DND-41 (cell line): ENCODE measurements around the gene ENAH.
A peak's percentile ranks its signal among the peaks of the same experiment; 100 is the strongest.

Experiments used
- ATAC-seq: fragments of 200-7000 bp; cut with Tn5 transposase; 3 replicates; pipeline ENCODE4 v1.9.1; 2021; ENCODE audit warnings: low read depth; ENCODE audit not compliant: insufficient read depth
- DNase-seq: peaks from one replicate; pipeline ENCODE4 v3.0.0-alpha.2; 2020
- H2AFZ ChIP-seq: 2 replicates; pipeline ENCODE4 v1.6.0; 2012; ENCODE audit warnings: low read depth, low read length
- H3K27ac ChIP-seq: 2 replicates; pipeline ENCODE4 v1.5.1; 2012; ENCODE audit warnings: low read length, inconsistent platforms
- H3K27me3 ChIP-seq: fragments of 200-600 bp; sonication (generic); 2 replicates; pipeline ENCODE4 v1.6.0; 2012; ENCODE audit warnings: low read length, mild to moderate bottlenecking, inconsistent platforms; ENCODE audit not compliant: insufficient read depth, poor library complexity
- H3K36me3 ChIP-seq: 2 replicates; pipeline ENCODE4 v1.5.1; 2012; ENCODE audit warnings: low read length, inconsistent platforms; ENCODE audit not compliant: insufficient read depth
- H3K4me1 ChIP-seq: 2 replicates; pipeline ENCODE4 v1.5.1; 2012; ENCODE audit warnings: mild to moderate bottlenecking, low read length; ENCODE audit not compliant: insufficient read depth
- H3K4me2 ChIP-seq: 2 replicates; pipeline ENCODE4 v1.6.0; 2012; ENCODE audit warnings: mild to moderate bottlenecking, moderate library complexity, low read length, inconsistent platforms; ENCODE audit not compliant: insufficient read depth
- H3K4me3 ChIP-seq, 2 experiments: fragments of 200-600 bp in 1 of 2; shearing (Covaris generic) in 1 of 2; 2 replicates each; pipeline ENCODE4 v1.5.1; 2012 to 2016; ENCODE audit warnings: inconsistent platforms in 2 of 2, low read length in 2 of 2, mild to moderate bottlenecking in 2 of 2, low read depth in 1 of 2, moderate library complexity in 1 of 2
- H3K79me2 ChIP-seq: 2 replicates; pipeline ENCODE4 v1.6.0; 2012; ENCODE audit warnings: low read length, inconsistent platforms; ENCODE audit not compliant: insufficient read depth
- H3K9ac ChIP-seq: 2 replicates; pipeline ENCODE4 v1.6.0; 2012; ENCODE audit warnings: low read depth, mild to moderate bottlenecking, inconsistent platforms, low read length, moderate library complexity
- H3K9me3 ChIP-seq: 2 replicates; pipeline ENCODE4 v1.5.1; 2012; ENCODE audit warnings: low read length, moderate library complexity, mild to moderate bottlenecking, inconsistent platforms; ENCODE audit not compliant: insufficient read depth, severe bottlenecking
- H4K20me1 ChIP-seq: 2 replicates; pipeline ENCODE4 v1.6.0; 2012; ENCODE audit warnings: low read length; ENCODE audit not compliant: insufficient read depth
- CTCF ChIP-seq: IDR thresholded peaks from 2 replicates; pipeline ENCODE4 v1.5.1; 2012; ENCODE audit warnings: borderline replicate concordance, low read length, moderate library complexity, mild to moderate bottlenecking; ENCODE audit not compliant: poor library complexity, severe bottlenecking; ENCODE audit errors: extremely low read depth
- EZH2 ChIP-seq: IDR thresholded peaks from 3 replicates; pipeline ENCODE4 v1.6.1; 2012; ENCODE audit warnings: borderline replicate concordance, low read depth, mild to moderate bottlenecking, moderate library complexity, low read length, inconsistent platforms; ENCODE audit not compliant: severe bottlenecking

Gene ENAH

GRCh38 chr1:225652729-225653462, at the start of gene ENAH:
Gene ENAH, minus strand, starts transcription at chr1:225653123. Its CDS starts 433 bp downstream, at chr1:225652690.
- H3K27ac ChIP-seq, result no peak within 1 kb of the TSS
- peak within 1 kb of the TSS; percentile 57 for H3K9ac ChIP-seq
- ATAC-seq, result peak; percentile 79
- H3K36me3 ChIP-seq, result no peaks in the 10 kb centered on the region
- TF ChIP-seq CTCF (no peak), EZH2 (no peak)
- peaks cover 17% of the 10 kb centered on the region for H3K4me1 ChIP-seq
- peak within 1 kb of the TSS; percentile 75 for H3K4me2 ChIP-seq
- peaks cover 32% of the 10 kb centered on the region for H3K27me3 ChIP-seq
- H3K79me2 ChIP-seq, result no peaks in the 10 kb centered on the region
- H3K9me3 ChIP-seq, result no peaks in the 10 kb centered on the region
- no peaks in the 10 kb centered on the region for H4K20me1 ChIP-seq
- peak; percentile 56 for DNase-seq
- H2AFZ ChIP-seq, result peak within 1 kb of the TSS; percentile 80
- H3K4me3 ChIP-seq, result peak within 1 kb of the TSS; percentile 40 to 61; a peak in 3 of 4 replicates

- no peak overlapping the region for H3K9ac ChIP-seq
- H4K20me1 ChIP-seq, result no peaks in the 10 kb centered on the region
- H3K4me1 ChIP-seq, result no peaks in the 10 kb centered on the region
- DNase-seq (no peak), ATAC-seq (no peak)
- H3K79me2 ChIP-seq, result no peaks in the 10 kb centered on the region
- no peak overlapping the region for H3K4me2 ChIP-seq
- TF ChIP-seq EZH2 (no peak), CTCF (no peak)
- H2AFZ ChIP-seq, result no peak overlapping the region
- no peaks in the 10 kb centered on the region for H3K36me3 ChIP-seq
- no peaks in the 10 kb centered on the region for H3K27me3 ChIP-seq
- H3K27ac ChIP-seq, result no peak overlapping the region
- no peak overlapping the region for H3K4me3 ChIP-seq
- no peaks in the 10 kb centered on the region for H3K9me3 ChIP-seq
Observed at GRCh38 chr1:225700889-225701465, 48.1 kb upstream of the ENAH start.

GRCh38 chr1:225700164-225700821, 47.4 kb upstream of the ENAH start:
- H3K4me3 ChIP-seq, result no peak overlapping the region
- no peaks in the 10 kb centered on the region for H3K4me1 ChIP-seq
- H3K9me3 ChIP-seq, result no peaks in the 10 kb centered on the region
- no peaks in the 10 kb centered on the region for H4K20me1 ChIP-seq
- H3K79me2 ChIP-seq, result no peaks in the 10 kb centered on the region
- no peak overlapping the region for H3K4me2 ChIP-seq
- no peak overlapping the region for H3K27ac ChIP-seq
- no peak for DNase-seq
- no peaks in the 10 kb centered on the region for H3K36me3 ChIP-seq
- H3K27me3 ChIP-seq, result no peaks in the 10 kb centered on the region
- ATAC-seq, result no peak
- H3K9ac ChIP-seq, result no peak overlapping the region
- H2AFZ ChIP-seq, result no peak overlapping the region
- TF ChIP-seq CTCF, result no peak
- no peak for TF ChIP-seq EZH2
